Uterus (tissue), 2 donors: Measurements from ENCODE around the gene RIPOR3.

Experiments used
- POLR2A ChIP-seq, 2 donors: fragments of 450-650 bp; IDR thresholded peaks; one replicate each; pipeline ENCODE4 v1.6.1; 2016; ENCODE audit warnings: antibody characterized with exemption in 2 of 2, mild to moderate bottlenecking in 1 of 2, moderate library complexity in 1 of 2
- TF ChIP-seq, protein P1 (sequence below), 4 experiments: fragments of 200-600 bp in 2 of 4; fragments of 450-650 bp in 2 of 4; sonication (generic) in 2 of 4; IDR thresholded peaks; one replicate each; pipeline ENCODE4 v1.5.1; 2016 to 2019; ENCODE audit warnings: antibody characterized with exemption in 4 of 4, mild to moderate bottlenecking in 2 of 4, moderate library complexity in 1 of 4

DNA sequence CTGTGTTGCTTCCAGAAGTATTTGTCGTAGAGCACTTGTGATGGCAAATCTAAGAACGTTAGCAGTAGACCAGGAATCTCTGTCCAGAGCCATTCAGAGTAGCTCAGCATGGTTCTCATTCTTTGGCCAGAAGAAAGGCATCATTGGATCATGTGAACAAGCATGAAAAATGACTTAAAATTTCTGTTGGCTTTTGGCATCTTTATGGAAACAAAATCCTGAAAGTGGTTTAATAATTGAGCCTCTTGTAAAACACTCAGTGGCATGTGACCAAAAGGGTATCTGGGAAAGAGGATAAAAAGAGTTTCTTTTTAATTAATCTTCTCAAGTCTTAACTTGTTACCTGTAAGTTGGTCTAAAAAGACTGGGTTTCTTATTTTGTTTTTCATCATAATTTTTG is 126.0 kb downstream of the RIPOR3 start:
- no peak for TF ChIP-seq POLR2A (IDR thresholded peaks at IDR 0.05)
- TF ChIP-seq, protein P1, sequence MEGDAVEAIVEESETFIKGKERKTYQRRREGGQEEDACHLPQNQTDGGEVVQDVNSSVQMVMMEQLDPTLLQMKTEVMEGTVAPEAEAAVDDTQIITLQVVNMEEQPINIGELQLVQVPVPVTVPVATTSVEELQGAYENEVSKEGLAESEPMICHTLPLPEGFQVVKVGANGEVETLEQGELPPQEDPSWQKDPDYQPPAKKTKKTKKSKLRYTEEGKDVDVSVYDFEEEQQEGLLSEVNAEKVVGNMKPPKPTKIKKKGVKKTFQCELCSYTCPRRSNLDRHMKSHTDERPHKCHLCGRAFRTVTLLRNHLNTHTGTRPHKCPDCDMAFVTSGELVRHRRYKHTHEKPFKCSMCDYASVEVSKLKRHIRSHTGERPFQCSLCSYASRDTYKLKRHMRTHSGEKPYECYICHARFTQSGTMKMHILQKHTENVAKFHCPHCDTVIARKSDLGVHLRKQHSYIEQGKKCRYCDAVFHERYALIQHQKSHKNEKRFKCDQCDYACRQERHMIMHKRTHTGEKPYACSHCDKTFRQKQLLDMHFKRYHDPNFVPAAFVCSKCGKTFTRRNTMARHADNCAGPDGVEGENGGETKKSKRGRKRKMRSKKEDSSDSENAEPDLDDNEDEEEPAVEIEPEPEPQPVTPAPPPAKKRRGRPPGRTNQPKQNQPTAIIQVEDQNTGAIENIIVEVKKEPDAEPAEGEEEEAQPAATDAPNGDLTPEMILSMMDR (IDR thresholded peaks at IDR 0.05): no peak
